Measurements from ENCODE around the gene CPSF6.

DNA sequence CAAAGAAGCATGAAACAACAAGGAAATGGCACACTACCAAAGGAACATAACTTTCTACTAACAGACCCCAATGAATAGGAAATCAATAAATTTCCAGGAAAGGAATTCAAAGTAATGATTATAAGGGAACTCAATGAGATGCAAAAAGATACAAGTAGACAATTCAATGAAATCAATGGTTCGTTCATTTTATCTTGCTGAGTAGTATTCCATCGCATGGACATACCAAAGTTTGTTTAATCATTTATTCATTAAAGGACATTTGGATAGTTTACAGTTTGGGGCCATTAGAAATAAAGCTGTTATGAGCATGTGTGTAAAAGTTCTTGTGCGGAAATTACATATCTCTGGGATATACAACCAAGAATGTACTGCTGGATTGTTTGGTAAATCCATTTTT, 73.8 kb downstream of the CPSF6 start:
- TF ChIP-seq, protein P1, sequence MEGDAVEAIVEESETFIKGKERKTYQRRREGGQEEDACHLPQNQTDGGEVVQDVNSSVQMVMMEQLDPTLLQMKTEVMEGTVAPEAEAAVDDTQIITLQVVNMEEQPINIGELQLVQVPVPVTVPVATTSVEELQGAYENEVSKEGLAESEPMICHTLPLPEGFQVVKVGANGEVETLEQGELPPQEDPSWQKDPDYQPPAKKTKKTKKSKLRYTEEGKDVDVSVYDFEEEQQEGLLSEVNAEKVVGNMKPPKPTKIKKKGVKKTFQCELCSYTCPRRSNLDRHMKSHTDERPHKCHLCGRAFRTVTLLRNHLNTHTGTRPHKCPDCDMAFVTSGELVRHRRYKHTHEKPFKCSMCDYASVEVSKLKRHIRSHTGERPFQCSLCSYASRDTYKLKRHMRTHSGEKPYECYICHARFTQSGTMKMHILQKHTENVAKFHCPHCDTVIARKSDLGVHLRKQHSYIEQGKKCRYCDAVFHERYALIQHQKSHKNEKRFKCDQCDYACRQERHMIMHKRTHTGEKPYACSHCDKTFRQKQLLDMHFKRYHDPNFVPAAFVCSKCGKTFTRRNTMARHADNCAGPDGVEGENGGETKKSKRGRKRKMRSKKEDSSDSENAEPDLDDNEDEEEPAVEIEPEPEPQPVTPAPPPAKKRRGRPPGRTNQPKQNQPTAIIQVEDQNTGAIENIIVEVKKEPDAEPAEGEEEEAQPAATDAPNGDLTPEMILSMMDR (IDR thresholded peaks at IDR 0.05), result no peak
- no peak for TF ChIP-seq POLR2AphosphoS5 (IDR thresholded peaks at IDR 0.05)

All from breast epithelium (tissue), 3 donors.